DOHH2 (cell line): ENCODE results near the gene TBC1D4.

ENCODE experiments used
- H3F3A ChIP-seq: fragments of 200-600 bp; sonication (generic), shearing (Covaris generic); 2 replicates; pipeline ENCODE4 v1.6.0; 2016; ENCODE audit warnings: antibody characterized with exemption, mild to moderate bottlenecking; ENCODE audit not compliant: control insufficient read depth, insufficient read depth
- H3K27ac ChIP-seq: fragments of 200-600 bp; sonication (generic); 2 replicates; pipeline ENCODE4 v1.5.1; 2014; ENCODE audit warnings: low read depth, mild to moderate bottlenecking, low read length, moderate library complexity
- H3K27me3 ChIP-seq: fragments of 200-600 bp; sonication (generic); 2 replicates; pipeline ENCODE4 v1.6.1; 2014; ENCODE audit warnings: mild to moderate bottlenecking, low read length, mixed read lengths; ENCODE audit not compliant: control insufficient read depth
- H3K36me3 ChIP-seq: fragments of 200-600 bp; sonication (generic); 2 replicates; pipeline ENCODE4 v1.6.1; 2014; ENCODE audit warnings: mild to moderate bottlenecking, low read length, moderate library complexity, mixed read lengths; ENCODE audit not compliant: control insufficient read depth
- H3K4me1 ChIP-seq: fragments of 200-600 bp; sonication (generic); 2 replicates; pipeline ENCODE4 v1.6.1; 2014; ENCODE audit warnings: mild to moderate bottlenecking, low read length, mixed read lengths; ENCODE audit not compliant: control insufficient read depth
- H3K4me2 ChIP-seq: fragments of 200-600 bp; sonication (generic); 2 replicates; pipeline ENCODE4 v1.6.0; 2014; ENCODE audit warnings: mild to moderate bottlenecking, low read length, moderate library complexity
- H3K4me3 ChIP-seq: fragments of 200-600 bp; sonication (generic); 2 replicates; pipeline ENCODE4 v1.5.1; 2014; ENCODE audit warnings: mild to moderate bottlenecking, low read length, mixed read lengths
- H3K79me2 ChIP-seq: fragments of 200-600 bp; sonication (generic); 2 replicates; pipeline ENCODE4 v1.6.1; 2014; ENCODE audit warnings: mild to moderate bottlenecking, low read length, mixed read lengths; ENCODE audit not compliant: control insufficient read depth
- H3K9me2 ChIP-seq: fragments of 200-600 bp; sonication (generic); replicated peaks from 2 replicates; pipeline ENCODE4 v1.6.1; 2014; ENCODE audit warnings: mild to moderate bottlenecking, low read length, mixed read lengths; ENCODE audit not compliant: control insufficient read depth
- H3K9me3 ChIP-seq: fragments of 200-600 bp; sonication (generic); 2 replicates; pipeline ENCODE4 v1.6.1; 2014; ENCODE audit warnings: antibody characterized with exemption, low read length, mixed read lengths; ENCODE audit not compliant: control insufficient read depth, insufficient read depth
- H4K20me1 ChIP-seq: fragments of 200-600 bp; sonication (generic); 2 replicates; pipeline ENCODE4 v1.6.0; 2014; ENCODE audit warnings: low read depth, mild to moderate bottlenecking, antibody characterized with exemption, low read length, moderate library complexity; ENCODE audit not compliant: control insufficient read depth, insufficient read depth
- CTCF ChIP-seq: fragments of 200-600 bp; sonication (generic); IDR thresholded peaks from one replicate; pipeline ENCODE4 v1.5.1; 2014; ENCODE audit warnings: antibody characterized with exemption, mild to moderate bottlenecking, low read depth, low read length; ENCODE audit not compliant: poor library complexity, severe bottlenecking
- EZH2phosphoT487 ChIP-seq: fragments of 200-600 bp; sonication (generic); IDR thresholded peaks from 2 replicates; pipeline ENCODE4 v1.6.1; 2017; ENCODE audit warnings: borderline replicate concordance, mild to moderate bottlenecking, antibody characterized with exemption, low read length, moderate library complexity, mixed read lengths

TBC1D4 gene

GRCh38 chr13:75305059-75305458 lies 176.9 kb downstream of the TBC1D4 start:
- Histone ChIP-seq H3K27ac (no peak overlapping the region), H3K4me2 (no peak overlapping the region), H3K9me2 (no peaks in the 10 kb centered on the region), H3K4me3 (no peak overlapping the region), H3K27me3 (no peaks in the 10 kb centered on the region), H3K9me3 (no peaks in the 10 kb centered on the region), H3F3A (peaks cover 7% of the 10 kb centered on the region; the same call in 1 of the 2 replicates), H3K79me2 (no peaks in the 10 kb centered on the region), H4K20me1 (no peaks in the 10 kb centered on the region), H3K4me1 (peaks cover 5% of the 10 kb centered on the region; the same call in 1 of the 2 replicates), H3K36me3 (peaks cover 90% of the 10 kb centered on the region)
- TF ChIP-seq EZH2phosphoT487, result no peak
- TF ChIP-seq CTCF, result no peak

GRCh38 chr13:75303263-75303662 lies 178.7 kb downstream of the TBC1D4 start:
- Histone ChIP-seq H3K36me3 (peaks cover 93% of the 10 kb centered on the region), H3K27ac (no peak overlapping the region), H3K4me3 (no peak overlapping the region), H3K4me2 (no peak overlapping the region), H3K9me2 (no peaks in the 10 kb centered on the region), H3K4me1 (peaks cover 5% of the 10 kb centered on the region; the same call in 1 of the 2 replicates), H4K20me1 (no peaks in the 10 kb centered on the region), H3F3A (peaks cover 2% of the 10 kb centered on the region; the same call in 1 of the 2 replicates), H3K79me2 (no peaks in the 10 kb centered on the region), H3K27me3 (no peaks in the 10 kb centered on the region), H3K9me3 (no peaks in the 10 kb centered on the region)
- no peak for TF ChIP-seq EZH2phosphoT487
- no peak for TF ChIP-seq CTCF

- Histone ChIP-seq H3K79me2 (no peaks in the 10 kb centered on the region), H3K4me2 (no peak overlapping the region), H3K27ac (no peak overlapping the region), H3K9me3 (no peaks in the 10 kb centered on the region), H3K4me1 (peaks cover 5% of the 10 kb centered on the region; the same call in 1 of the 2 replicates), H3K9me2 (no peaks in the 10 kb centered on the region), H3K27me3 (no peaks in the 10 kb centered on the region), H4K20me1 (no peaks in the 10 kb centered on the region), H3K4me3 (no peak overlapping the region), H3F3A (peaks cover 2% of the 10 kb centered on the region; the same call in 1 of the 2 replicates), H3K36me3 (peaks cover 93% of the 10 kb centered on the region)
- no peak for TF ChIP-seq CTCF
- TF ChIP-seq EZH2phosphoT487, result no peak
These were observed 179.8 kb downstream of the TBC1D4 start for GRCh38 chr13:75302071-75302698.
